MM.1S (cell line): Measurements from ENCODE around the gene SCYGR2.

Source experiments
- EZH2 ChIP-seq: fragments of 300-600 bp; sonication (generic); optimal IDR thresholded peaks from 2 replicates; pipeline ENCODE3; 2017; ENCODE audit warnings: low read depth, mild to moderate bottlenecking, antibody characterized with exemption, low read length, mixed read lengths
- EZH2phosphoT487 ChIP-seq: fragments of 300-600 bp; sonication (generic); IDR thresholded peaks from 2 replicates; pipeline ENCODE4 v1.6.1; 2018; ENCODE audit warnings: antibody characterized with exemption, low read length
- TF ChIP-seq, protein P1 (sequence below): fragments of 300-600 bp; sonication (generic); IDR thresholded peaks from 2 replicates; pipeline ENCODE4 v1.5.1; 2016; ENCODE audit warnings: antibody characterized with exemption, low read length, mixed read lengths

DNA sequence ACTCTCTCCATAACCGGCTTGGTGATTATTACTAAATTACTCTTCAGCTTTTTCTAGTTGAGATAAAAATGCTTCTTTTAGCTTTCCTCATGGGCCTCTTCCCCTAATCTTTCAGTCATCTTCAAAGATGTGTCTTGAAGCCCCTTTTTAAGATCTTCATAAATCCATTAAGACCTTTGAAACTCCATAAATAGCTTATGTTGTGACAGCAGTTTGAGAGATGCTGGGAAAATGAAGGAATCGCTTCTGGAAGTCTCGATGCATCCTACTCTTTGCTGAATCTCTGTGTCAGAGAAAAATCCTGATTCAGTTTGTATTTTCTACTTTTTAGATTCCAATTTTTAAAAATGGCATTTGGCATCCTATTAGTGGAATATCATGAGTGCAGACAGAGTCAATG lies 31.6 kb downstream of the SCYGR2 start:
- TF ChIP-seq, protein P1, sequence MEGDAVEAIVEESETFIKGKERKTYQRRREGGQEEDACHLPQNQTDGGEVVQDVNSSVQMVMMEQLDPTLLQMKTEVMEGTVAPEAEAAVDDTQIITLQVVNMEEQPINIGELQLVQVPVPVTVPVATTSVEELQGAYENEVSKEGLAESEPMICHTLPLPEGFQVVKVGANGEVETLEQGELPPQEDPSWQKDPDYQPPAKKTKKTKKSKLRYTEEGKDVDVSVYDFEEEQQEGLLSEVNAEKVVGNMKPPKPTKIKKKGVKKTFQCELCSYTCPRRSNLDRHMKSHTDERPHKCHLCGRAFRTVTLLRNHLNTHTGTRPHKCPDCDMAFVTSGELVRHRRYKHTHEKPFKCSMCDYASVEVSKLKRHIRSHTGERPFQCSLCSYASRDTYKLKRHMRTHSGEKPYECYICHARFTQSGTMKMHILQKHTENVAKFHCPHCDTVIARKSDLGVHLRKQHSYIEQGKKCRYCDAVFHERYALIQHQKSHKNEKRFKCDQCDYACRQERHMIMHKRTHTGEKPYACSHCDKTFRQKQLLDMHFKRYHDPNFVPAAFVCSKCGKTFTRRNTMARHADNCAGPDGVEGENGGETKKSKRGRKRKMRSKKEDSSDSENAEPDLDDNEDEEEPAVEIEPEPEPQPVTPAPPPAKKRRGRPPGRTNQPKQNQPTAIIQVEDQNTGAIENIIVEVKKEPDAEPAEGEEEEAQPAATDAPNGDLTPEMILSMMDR = no peak
- TF ChIP-seq EZH2 (no peak), EZH2phosphoT487 (no peak)
